PC-9 (cell line): ENCODE results near the gene SNRNP27. TPM values are rescaled to one million over a fixed set of nuclear protein-coding genes. Genes with fewer than 3 reads are reported as not detected.

Source experiments
- BruUV-seq: library from RNA; stranded (reverse); fragments of 400-500 nt; replicated peaks from 2 replicates; lab custom pipeline; 2021; lab: Mats Ljungman, UMichigan
- CTCF ChIA-PET: fragments of 300-600 bp; sonication (Branson Sonifier 250); formaldehyde crosslinking; loops from one replicate; lab custom pipeline; 2022; ENCODE audit warnings: antibody characterized with exemption; lab: Charles Lee
- POLR2A ChIA-PET: fragments of 300-600 bp; sonication (Branson Sonifier 250); formaldehyde crosslinking; loops from one replicate; lab custom pipeline; 2022; ENCODE audit warnings: antibody characterized with exemption; ENCODE audit not compliant: unreplicated experiment; lab: Charles Lee
- DNase-seq, 2 experiments: peaks; one replicate each; pipeline versions ENCODE4 v3.0.0 to v3.0.0-alpha.2; 2015 to 2022; ENCODE audit warnings: mixed read lengths in 1 of 2
- H2AFZ ChIP-seq: fragments of 200-600 bp; sonication (generic); 2 replicates; pipeline ENCODE4 v1.8.1; 2017; ENCODE audit warnings: antibody characterized with exemption
- H3F3A ChIP-seq: fragments of 200-600 bp; sonication (generic); 2 replicates; pipeline ENCODE4 v1.8.1; 2017; ENCODE audit warnings: antibody characterized with exemption, mild to moderate bottlenecking, low read depth; ENCODE audit not compliant: insufficient read depth
- H3K27ac ChIP-seq: fragments of 200-600 bp; sonication (generic); 2 replicates; pipeline ENCODE4 v1.6.1; 2016; ENCODE audit warnings: mixed run types
- H3K27me3 ChIP-seq: fragments of 200-600 bp; sonication (generic); 2 replicates; pipeline ENCODE4 v1.6.1; 2016; ENCODE audit warnings: low read depth, mixed run types; ENCODE audit not compliant: insufficient read depth
- H3K36me3 ChIP-seq: fragments of 200-600 bp; sonication (generic); 2 replicates; pipeline ENCODE4 v1.6.1; 2016; ENCODE audit warnings: low read depth, mixed run types
- H3K4me1 ChIP-seq: fragments of 200-600 bp; sonication (generic); replicated peaks from 2 replicates; pipeline ENCODE4 v1.6.1; 2016; ENCODE audit warnings: mixed run types; ENCODE audit not compliant: insufficient read depth
- H3K4me2 ChIP-seq: fragments of 200-600 bp; sonication (generic); 2 replicates; pipeline ENCODE4 v1.6.1; 2017; ENCODE audit warnings: mixed run types
- H3K4me3 ChIP-seq: fragments of 200-600 bp; sonication (generic); 2 replicates; pipeline ENCODE4 v1.6.1; 2016; ENCODE audit warnings: mixed run types
- H3K79me2 ChIP-seq: fragments of 200-600 bp; sonication (generic); 2 replicates; pipeline ENCODE4 v1.6.1; 2017; ENCODE audit warnings: low read depth, mixed run types
- H3K9me2 ChIP-seq: fragments of 200-600 bp; sonication (generic); 2 replicates; pipeline ENCODE4 v1.8.1; 2017; ENCODE audit warnings: mild to moderate bottlenecking; ENCODE audit not compliant: insufficient read depth
- H3K9me3 ChIP-seq: fragments of 200-600 bp; sonication (generic); 2 replicates; pipeline ENCODE4 v1.8.1; 2016; ENCODE audit warnings: low read depth; ENCODE audit not compliant: insufficient read depth
- H4K20me1 ChIP-seq: fragments of 200-600 bp; sonication (generic); 2 replicates; pipeline ENCODE4 v1.8.1; 2017; ENCODE audit not compliant: insufficient read depth
- EZH2 ChIP-seq: fragments of 200-600 bp; sonication (generic); IDR thresholded peaks from 2 replicates; pipeline ENCODE4 v1.8.0; 2017; ENCODE audit warnings: antibody characterized with exemption, low read depth
- intact Hi-C: fragments of 100-400 bp; cut with micrococcal nuclease; formaldehyde crosslinking; loops from one replicate; pipeline ENCODE4 v1.10.0; 2022; ENCODE audit not compliant: unreplicated experiment
- total RNA-seq: library from RNA; stranded (reverse); gene quantifications from 2 replicates; pipeline ENCODE4 v1.2.3, GENCODE V29; 2021
- TF ChIP-seq, protein P1 (sequence below): fragments of 200-600 bp; sonication (generic); conservative IDR thresholded peaks from 2 replicates; pipeline ENCODE4 v1.6.1; 2017; ENCODE audit warnings: mixed run types, antibody characterized with exemption, mild to moderate bottlenecking, moderate library complexity

Gene SNRNP27
- total RNA-seq, 1 experiment from 2014 or later: 29.9 TPM

DNA sequence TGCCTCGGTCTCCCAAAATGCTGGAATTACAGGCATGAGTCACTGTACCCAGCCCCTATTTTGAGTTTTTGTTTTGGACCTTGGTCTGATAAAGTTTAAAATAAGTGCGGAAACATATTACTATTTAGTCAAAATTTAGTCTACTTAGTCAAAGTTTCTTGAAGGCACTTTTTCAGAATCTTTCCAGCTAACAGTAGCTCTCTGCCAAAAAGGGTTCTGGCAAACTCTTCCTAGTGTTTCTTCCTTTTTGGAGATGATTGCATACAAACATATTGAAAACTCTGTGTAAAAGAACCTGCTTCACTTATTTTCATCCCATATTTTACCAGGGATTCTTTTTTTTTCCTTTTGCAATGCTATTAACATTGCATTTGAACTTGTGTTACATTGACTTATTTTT, 35.5 kb upstream of the SNRNP27 start:
- ChIA-PET POLR2A (no interaction called here), CTCF (no interaction called here)
- no peaks in the 10 kb centered on the region for H3K4me1 ChIP-seq
- no peak overlapping the region for H3K27ac ChIP-seq
- H3K79me2 ChIP-seq: no peaks in the 10 kb centered on the region
- H4K20me1 ChIP-seq: no peaks in the 10 kb centered on the region
- no peaks in the 10 kb centered on the region for H3K27me3 ChIP-seq
- H2AFZ ChIP-seq: no peak overlapping the region
- H3K4me3 ChIP-seq: no peak overlapping the region
- TF ChIP-seq, protein P1, sequence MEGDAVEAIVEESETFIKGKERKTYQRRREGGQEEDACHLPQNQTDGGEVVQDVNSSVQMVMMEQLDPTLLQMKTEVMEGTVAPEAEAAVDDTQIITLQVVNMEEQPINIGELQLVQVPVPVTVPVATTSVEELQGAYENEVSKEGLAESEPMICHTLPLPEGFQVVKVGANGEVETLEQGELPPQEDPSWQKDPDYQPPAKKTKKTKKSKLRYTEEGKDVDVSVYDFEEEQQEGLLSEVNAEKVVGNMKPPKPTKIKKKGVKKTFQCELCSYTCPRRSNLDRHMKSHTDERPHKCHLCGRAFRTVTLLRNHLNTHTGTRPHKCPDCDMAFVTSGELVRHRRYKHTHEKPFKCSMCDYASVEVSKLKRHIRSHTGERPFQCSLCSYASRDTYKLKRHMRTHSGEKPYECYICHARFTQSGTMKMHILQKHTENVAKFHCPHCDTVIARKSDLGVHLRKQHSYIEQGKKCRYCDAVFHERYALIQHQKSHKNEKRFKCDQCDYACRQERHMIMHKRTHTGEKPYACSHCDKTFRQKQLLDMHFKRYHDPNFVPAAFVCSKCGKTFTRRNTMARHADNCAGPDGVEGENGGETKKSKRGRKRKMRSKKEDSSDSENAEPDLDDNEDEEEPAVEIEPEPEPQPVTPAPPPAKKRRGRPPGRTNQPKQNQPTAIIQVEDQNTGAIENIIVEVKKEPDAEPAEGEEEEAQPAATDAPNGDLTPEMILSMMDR: no peak
- TF ChIP-seq EZH2: no peak
- H3F3A ChIP-seq: no peaks in the 10 kb centered on the region; the same call in 1 of the 2 replicates
- no TSS peak for BruUV-seq
- no peaks in the 10 kb centered on the region for H3K9me2 ChIP-seq
- intact Hi-C loops: no loop called here
- H3K4me2 ChIP-seq: no peak overlapping the region
- no peaks in the 10 kb centered on the region for H3K36me3 ChIP-seq
- no peaks in the 10 kb centered on the region for H3K9me3 ChIP-seq
- no peak for DNase-seq

DNA sequence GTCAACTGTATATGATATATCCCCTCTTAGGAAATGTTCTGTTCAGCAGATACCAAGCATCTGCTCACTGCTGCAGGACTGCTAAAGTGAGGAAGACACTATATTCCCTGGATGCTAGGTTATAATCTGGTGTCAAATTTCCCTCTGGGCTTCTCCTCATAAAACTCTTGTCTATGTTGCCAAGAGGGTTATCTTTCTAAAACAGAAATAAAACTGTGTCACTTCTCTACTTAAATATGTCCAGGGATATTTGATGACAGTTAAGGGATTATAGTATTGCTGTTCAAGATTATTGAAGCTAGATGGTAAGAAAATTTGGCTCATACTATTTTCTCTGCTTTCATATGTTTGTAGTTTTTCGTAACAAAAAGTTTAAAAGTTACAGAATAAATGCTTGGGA, 30.5 kb upstream of the SNRNP27 start:
- Histone ChIP-seq H3K9me2 (no peaks in the 10 kb centered on the region), H3K9me3 (no peaks in the 10 kb centered on the region), H3K4me2 (no peak overlapping the region), H3K4me1 (no peaks in the 10 kb centered on the region), H3K27ac (no peak overlapping the region), H3K79me2 (no peaks in the 10 kb centered on the region), H4K20me1 (no peaks in the 10 kb centered on the region), H3K36me3 (peaks cover 11% of the 10 kb centered on the region; the same call in 1 of the 2 replicates), H3F3A (no peaks in the 10 kb centered on the region; the same call in 1 of the 2 replicates), H3K4me3 (no peak overlapping the region), H3K27me3 (no peaks in the 10 kb centered on the region), H2AFZ (no peak overlapping the region)
- no peak for DNase-seq
- no TSS peak for BruUV-seq
- intact Hi-C loops: no loop called here
- ChIA-PET POLR2A (no interaction called here), CTCF (no interaction called here)
- TF ChIP-seq, protein P1: no peak
- no peak for TF ChIP-seq EZH2

DNA sequence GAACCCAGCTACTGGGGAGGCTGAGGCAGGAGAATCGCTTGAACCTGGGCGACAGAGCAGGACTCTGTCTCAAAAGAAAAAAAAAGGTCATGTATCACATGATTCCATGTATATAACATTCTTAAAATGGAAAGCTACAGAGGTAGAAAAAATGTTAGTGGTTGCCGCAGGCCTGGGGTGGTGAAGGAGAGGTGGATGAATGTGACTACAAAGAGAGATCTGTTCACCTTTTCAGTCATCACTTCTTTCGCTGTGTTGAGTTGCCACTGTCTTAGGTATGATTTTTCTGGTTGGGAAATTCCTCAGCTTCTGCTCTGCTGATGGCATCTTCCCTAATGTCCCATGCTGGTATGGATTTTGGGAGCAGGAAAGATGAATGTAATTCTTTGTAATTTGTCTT, 5.3 kb upstream of the SNRNP27 start:
- CTCF ChIA-PET: no interaction called here
- BruUV-seq: no TSS peak
- H3K27me3 ChIP-seq: no peaks in the 10 kb centered on the region

More for the DNA sequence above, 5.3 kb upstream of the SNRNP27 start:
- Histone ChIP-seq H3F3A (no peaks in the 10 kb centered on the region), H4K20me1 (no peaks in the 10 kb centered on the region), H3K9me2 (no peaks in the 10 kb centered on the region), H3K4me3 (no peak overlapping the region), H3K27ac (no peak overlapping the region), H3K4me2 (no peak overlapping the region), H3K79me2 (no peaks in the 10 kb centered on the region), H3K4me1 (peaks cover 5% of the 10 kb centered on the region; the same call in 1 of the 2 replicates), H2AFZ (no peak overlapping the region), H3K36me3 (no peaks in the 10 kb centered on the region), H3K9me3 (no peaks in the 10 kb centered on the region)
- intact Hi-C loops: no loop called here
- no peak for DNase-seq
- TF ChIP-seq EZH2: no peak
- TF ChIP-seq, protein P1: no peak
- POLR2A ChIA-PET: no interaction called here
